Gastroesophageal sphincter (tissue), 4 donors: ENCODE measurements around the gene PSMG3. TPM values are rescaled to one million over a fixed set of nuclear protein-coding genes. Genes with fewer than 3 reads are reported as not detected.

ENCODE experiments used
- ATAC-seq: fragments of 150-250 bp; one replicate; pipeline ENCODE4 v1.9.1; 2016; ENCODE audit warnings: mild to moderate bottlenecking, moderate library complexity
- H3K27ac ChIP-seq, 4 donors: fragments of 200-600 bp; sonication (generic) in 3 of 4; 1 replicate in 3 of 4; 2 replicates in 1 of 4; pipeline ENCODE4 v1.5.1; 2016 to 2019
- H3K27me3 ChIP-seq: fragments of 200-600 bp; sonication (generic); one replicate; pipeline ENCODE4 v1.5.1; 2019
- H3K36me3 ChIP-seq, 2 donors: fragments of 200-600 bp; sonication (generic); one replicate each; pipeline ENCODE4 v1.5.1; 2019; ENCODE audit warnings: control low read depth in 1 of 2
- H3K4me1 ChIP-seq, 3 donors: fragments of 200-600 bp; sonication (generic); 1 replicate in 2 of 3; 2 replicates in 1 of 3; pipeline ENCODE4 v1.5.1; 2016 to 2019; ENCODE audit warnings: control low read depth in 2 of 3
- H3K4me3 ChIP-seq, 2 donors: fragments of 200-600 bp; sonication (generic); one replicate each; pipeline ENCODE4 v1.5.1; 2019; ENCODE audit warnings: mild to moderate bottlenecking in 1 of 2, moderate library complexity in 1 of 2
- H3K9me3 ChIP-seq, 3 donors: fragments of 200-600 bp; sonication (generic); one replicate each; pipeline ENCODE4 v1.5.1; 2017 to 2019; ENCODE audit warnings: control low read depth in 2 of 3
- EP300 ChIP-seq: sonication (generic); formaldehyde crosslinking; IDR thresholded peaks from one replicate; pipeline ENCODE4 v1.6.1; 2017; ENCODE audit warnings: antibody characterized with exemption, mild to moderate bottlenecking
- POLR2A ChIP-seq, 2 donors: fragments of 450-650 bp; IDR thresholded peaks; one replicate each; pipeline ENCODE4 v1.6.1; 2017; ENCODE audit warnings: antibody characterized with exemption in 2 of 2, mild to moderate bottlenecking in 2 of 2, moderate library complexity in 1 of 2
- POLR2AphosphoS5 ChIP-seq: sonication (generic); formaldehyde crosslinking; IDR thresholded peaks from one replicate; pipeline ENCODE4 v1.6.1; 2017; ENCODE audit warnings: antibody characterized with exemption
- WGBS, 2 donors: methylation state at CpG; one replicate each; pipeline ENCODE4 v1.1.5; 2018; ENCODE audit warnings: low coverage in 1 of 2; 5-methylcytosine and 5-hydroxymethylcytosine counted together
- total RNA-seq, 4 donors: library from RNA; depleted of rRNA; stranded (reverse); fragments of >200 nt; gene quantifications; one replicate each; pipeline ENCODE4 v1.1.0, GENCODE V29; 2016
- TF ChIP-seq, protein P1 (sequence below), 4 experiments: fragments of 200-600 bp in 2 of 4; fragments of 450-650 bp in 2 of 4; sonication (generic) in 1 of 4; IDR thresholded peaks; one replicate each; pipeline ENCODE4 v1.5.1; 2017 to 2019; ENCODE audit warnings: antibody characterized with exemption in 4 of 4, mild to moderate bottlenecking in 2 of 4, moderate library complexity in 2 of 4

The PSMG3 gene
- total RNA-seq, 4 donors from 2014 or later = 27.7 to 36.6 (median 35.7) TPM

- H3K4me3 ChIP-seq = no peak overlapping the region
- peaks cover 78% of the 10 kb centered on the region for H3K27me3 ChIP-seq
- TF ChIP-seq EP300 (no peak), POLR2A (IDR thresholded peaks at IDR 0.05) (no peak), POLR2AphosphoS5 (no peak)
- TF ChIP-seq, protein P1, sequence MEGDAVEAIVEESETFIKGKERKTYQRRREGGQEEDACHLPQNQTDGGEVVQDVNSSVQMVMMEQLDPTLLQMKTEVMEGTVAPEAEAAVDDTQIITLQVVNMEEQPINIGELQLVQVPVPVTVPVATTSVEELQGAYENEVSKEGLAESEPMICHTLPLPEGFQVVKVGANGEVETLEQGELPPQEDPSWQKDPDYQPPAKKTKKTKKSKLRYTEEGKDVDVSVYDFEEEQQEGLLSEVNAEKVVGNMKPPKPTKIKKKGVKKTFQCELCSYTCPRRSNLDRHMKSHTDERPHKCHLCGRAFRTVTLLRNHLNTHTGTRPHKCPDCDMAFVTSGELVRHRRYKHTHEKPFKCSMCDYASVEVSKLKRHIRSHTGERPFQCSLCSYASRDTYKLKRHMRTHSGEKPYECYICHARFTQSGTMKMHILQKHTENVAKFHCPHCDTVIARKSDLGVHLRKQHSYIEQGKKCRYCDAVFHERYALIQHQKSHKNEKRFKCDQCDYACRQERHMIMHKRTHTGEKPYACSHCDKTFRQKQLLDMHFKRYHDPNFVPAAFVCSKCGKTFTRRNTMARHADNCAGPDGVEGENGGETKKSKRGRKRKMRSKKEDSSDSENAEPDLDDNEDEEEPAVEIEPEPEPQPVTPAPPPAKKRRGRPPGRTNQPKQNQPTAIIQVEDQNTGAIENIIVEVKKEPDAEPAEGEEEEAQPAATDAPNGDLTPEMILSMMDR (IDR thresholded peaks at IDR 0.05) = no peak
- H3K27ac ChIP-seq = no peak overlapping the region
- WGBS, 2 donors = 89% methylated on average over 1 of the region's 10 CpGs; no CpG with 5 or more reads in 1 of the 2 donors
- H3K9me3 ChIP-seq = no peaks in the 10 kb centered on the region
- no peaks in the 10 kb centered on the region for H3K36me3 ChIP-seq
- H3K4me1 ChIP-seq = no peaks in the 10 kb centered on the region
- ATAC-seq = no peak
These were observed 37.9 kb upstream of the PSMG3 start for GRCh38 chr7:1607696-1608095.

- WGBS, 2 donors = 38% methylated on average over 2 of the region's 7 CpGs; no CpG with 5 or more reads in 1 of the 2 donors
- Histone ChIP-seq H3K9me3 (no peaks in the 10 kb centered on the region), H3K27me3 (peaks cover 85% of the 10 kb centered on the region), H3K4me1 (no peaks in the 10 kb centered on the region), H3K36me3 (no peaks in the 10 kb centered on the region), H3K27ac (no peak overlapping the region), H3K4me3 (no peak overlapping the region)
- TF ChIP-seq, protein P1 (IDR thresholded peaks at IDR 0.05) = no peak
- no peak for TF ChIP-seq POLR2A (IDR thresholded peaks at IDR 0.05)
- no peak for TF ChIP-seq POLR2AphosphoS5
- no peak for TF ChIP-seq EP300
- no peak for ATAC-seq
These were observed 37.2 kb upstream of the PSMG3 start for GRCh38 chr7:1607001-1607400.

- H3K9me3 ChIP-seq = no peaks in the 10 kb centered on the region
- no peak for TF ChIP-seq POLR2A (IDR thresholded peaks at IDR 0.05)
- TF ChIP-seq, protein P1 (IDR thresholded peaks at IDR 0.05) = no peak
- no peak for TF ChIP-seq EP300
- no peaks in the 10 kb centered on the region for H3K4me1 ChIP-seq
- no peak overlapping the region for H3K4me3 ChIP-seq
- no peak for ATAC-seq
- H3K27me3 ChIP-seq = peaks cover 90% of the 10 kb centered on the region
- no peaks in the 10 kb centered on the region for H3K36me3 ChIP-seq
- WGBS, 2 donors = 43 to 67% methylated on average over 1 to 2 of the region's 2 CpGs
- H3K27ac ChIP-seq = no peak overlapping the region
These were observed 34.6 kb upstream of the PSMG3 start for GRCh38 chr7:1604383-1604782.

GRCh38 chr7:1603346-1604225, 33.8 kb upstream of the PSMG3 start:
- ATAC-seq = no peak
- H3K9me3 ChIP-seq = no peaks in the 10 kb centered on the region
- H3K36me3 ChIP-seq = no peaks in the 10 kb centered on the region
- no peak overlapping the region for H3K4me3 ChIP-seq
- 72% methylated on average over 5 to 16 of the region's 41 CpGs for WGBS, 2 donors
- TF ChIP-seq, protein P1 (IDR thresholded peaks at IDR 0.05) = no peak
- TF ChIP-seq EP300 = no peak
- no peak for TF ChIP-seq POLR2AphosphoS5
- TF ChIP-seq POLR2A (IDR thresholded peaks at IDR 0.05) = no peak
- H3K27ac ChIP-seq = no peak overlapping the region
- H3K4me1 ChIP-seq = no peaks in the 10 kb centered on the region
- H3K27me3 ChIP-seq = peaks cover 90% of the 10 kb centered on the region

DNA sequence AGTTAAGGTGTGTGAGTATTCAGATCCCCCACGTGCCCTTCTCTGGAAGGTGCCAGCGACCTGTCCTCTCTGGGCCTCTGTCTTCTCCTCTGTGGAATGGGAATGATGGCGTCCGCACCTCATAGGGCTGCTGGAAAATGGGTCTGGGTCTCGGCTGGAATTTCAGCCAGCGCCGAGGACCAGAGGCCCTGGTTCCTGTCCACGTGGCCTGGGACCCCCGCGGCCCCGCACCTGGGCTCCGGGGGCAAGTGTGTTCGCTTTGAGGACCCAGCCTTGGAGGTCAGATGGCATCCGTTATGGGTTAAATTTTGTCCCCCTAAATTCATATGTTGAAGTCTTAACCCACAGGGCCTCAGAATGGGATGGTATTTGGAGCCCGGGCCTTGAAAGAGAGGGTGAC, 32.6 kb upstream of the PSMG3 start:
- Histone ChIP-seq H3K36me3 (no peaks in the 10 kb centered on the region), H3K27ac (no peak overlapping the region), H3K4me1 (no peaks in the 10 kb centered on the region), H3K27me3 (peaks cover 90% of the 10 kb centered on the region), H3K9me3 (no peaks in the 10 kb centered on the region), H3K4me3 (no peak overlapping the region)
- TF ChIP-seq, protein P1 (IDR thresholded peaks at IDR 0.05) = no peak
- no peak for TF ChIP-seq EP300
- no peak for TF ChIP-seq POLR2A (IDR thresholded peaks at IDR 0.05)
- no peak for TF ChIP-seq POLR2AphosphoS5
- no peak for ATAC-seq
- WGBS, 2 donors = no CpG with 5 or more reads among the region's 15 CpGs
